Kidney (tissue), 14 donors: ENCODE measurements around the gene DNM3. TPM values are rescaled to one million over a fixed set of nuclear protein-coding genes. Genes with fewer than 3 reads are reported as not detected.

ENCODE experiments used
- DNase-seq, 5 donors: peaks; one replicate each; pipeline ENCODE4 v3.0.0-alpha.2; 2013 to 2020
- FAIRE-seq: peaks from 2 replicates; lab custom pipeline; 2012; peaks lifted over from hg19 to GRCh38; lab: Jason Lieb, UNC
- H3K27ac ChIP-seq, 2 donors: one replicate each; pipeline ENCODE4 v1.7.0; 2013; ENCODE audit warnings: low read depth in 2 of 2, low read length in 2 of 2, inconsistent platforms in 1 of 2
- H3K27me3 ChIP-seq: one replicate; pipeline ENCODE4 v1.7.1; 2013; ENCODE audit warnings: low read length, inconsistent platforms; ENCODE audit not compliant: control insufficient read depth, insufficient read depth
- H3K36me3 ChIP-seq, 3 donors: one replicate each; pipeline versions ENCODE4 v1.7.0 to v1.7.1; 2013; ENCODE audit warnings: low read length in 3 of 3, control low read depth in 1 of 3, inconsistent platforms in 1 of 3; ENCODE audit not compliant: insufficient read depth in 3 of 3, control insufficient read depth in 2 of 3
- H3K4me1 ChIP-seq, 3 donors: one replicate each; pipeline versions ENCODE4 v1.7.0 to v1.7.1; 2013; ENCODE audit warnings: low read length in 3 of 3, inconsistent platforms in 1 of 3, low read depth in 1 of 3; ENCODE audit not compliant: control insufficient read depth in 2 of 3, insufficient read depth in 2 of 3
- H3K4me3 ChIP-seq, 3 donors: one replicate each; pipeline versions ENCODE4 v1.7.0 to v1.8.1; 2013; ENCODE audit warnings: low read length in 3 of 3, control low read depth in 1 of 3, inconsistent platforms in 1 of 3
- H3K9ac ChIP-seq, 3 donors: one replicate each; pipeline versions ENCODE4 v1.7.0 to v1.7.1; 2013; ENCODE audit warnings: low read length in 3 of 3, control low read depth in 1 of 3, inconsistent platforms in 1 of 3
- H3K9me3 ChIP-seq, 3 donors: one replicate each; pipeline versions ENCODE4 v1.7.0 to v1.7.1; 2013; ENCODE audit warnings: low read length in 3 of 3, control low read depth in 1 of 3, inconsistent platforms in 1 of 3; ENCODE audit not compliant: control insufficient read depth in 2 of 3, insufficient read depth in 1 of 3
- CTCF ChIP-seq: IDR thresholded peaks from 3 replicates; pipeline ENCODE4 v1.5.1; 2012; ENCODE audit warnings: mild to moderate bottlenecking, moderate library complexity, borderline replicate concordance; ENCODE audit not compliant: insufficient read depth; ENCODE audit errors: extremely low read depth
- intact Hi-C: fragments of 100-400 bp; cut with DNase I; formaldehyde crosslinking; loops from one replicate; pipeline ENCODE4 v1.11.1; 2022
- polyA plus RNA-seq: library from polyadenylated mRNA; stranded (reverse); fragments of 350-450 nt; fragmentation: Illumina TruSeq; extraction: RNeasy Lipid Tissue Mini Kit (QIAGEN cat#74804); gene quantifications from one replicate; pipeline ENCODE4 v1.2.3, GENCODE V29; 2014; ENCODE audit warnings: low read depth, low replicate concordance; ENCODE audit not compliant: insufficient read depth
- total RNA-seq: library from RNA; stranded (reverse); fragmentation: NEBNext Ultra II Directional; extraction: Animal tissue kit (Norgen Biotek cat#: 25700); gene quantifications from one replicate; pipeline ENCODE4 v1.2.1, GENCODE V29; 2021
- donor health status: control.
- donor health status: control.
- donor health status: control.
- donor health status: control.
- donor health status: control.
- donor health status: DM: yes; HTN: yes; CAD: no.
- donor health status: Normal renal cell carcinoma (clear cell type).

The DNM3 gene
- total and polyA plus RNA-seq, 2 donors from 2014 or later = 5.9 to 19.1 TPM

- intact Hi-C loops = no loop called here
- FAIRE-seq (no peak), DNase-seq (peak; percentile 59 to 76 (median 70))
These were observed 608.6 kb downstream of the DNM3 start for GRCh38 chr1:172449585-172450523.

GRCh38 chr1:172450524-172450885 is 609.2 kb downstream of the DNM3 start:
- Histone ChIP-seq H3K36me3 (no peaks in the 10 kb centered on the region), H3K27ac (peak overlapping the region; percentile 23 to 45), H3K27me3 (no peaks in the 10 kb centered on the region), H3K9ac (no peak overlapping the region), H3K4me1 (peaks cover 0 to 8% (median 8%) of the 10 kb centered on the region in 3 donors), H3K4me3 (peak overlapping the region in 2 of 3 donors; percentile 7 to 22), H3K9me3 (no peaks in the 10 kb centered on the region)
- TF ChIP-seq CTCF = no peak
- FAIRE-seq (no peak), DNase-seq (peak; percentile 44 to 70 (median 52))
- intact Hi-C loops = no loop called here

More at GRCh38 chr1:172449585-172450523, 608.6 kb downstream of the DNM3 start:
- no peaks in the 10 kb centered on the region for H3K27me3 ChIP-seq
- no peak overlapping the region for H3K9ac ChIP-seq
- H3K9me3 ChIP-seq = no peaks in the 10 kb centered on the region
- H3K4me1 ChIP-seq = peaks cover 0 to 8% (median 8%) of the 10 kb centered on the region in 3 donors
- H3K4me3 ChIP-seq = peak overlapping the region in 2 of 3 donors; percentile 7 to 22
- peak overlapping the region in 1 of 2 donors; percentile 23 for H3K27ac ChIP-seq
- peak; percentile 95 for TF ChIP-seq CTCF
- H3K36me3 ChIP-seq = no peaks in the 10 kb centered on the region

- Histone ChIP-seq H3K27ac (peak overlapping the region in 1 of 2 donors; percentile 45), H3K9me3 (no peaks in the 10 kb centered on the region), H3K4me1 (peaks cover 0 to 8% (median 8%) of the 10 kb centered on the region in 3 donors), H3K4me3 (peak overlapping the region in 1 of 3 donors; percentile 7), H3K36me3 (no peaks in the 10 kb centered on the region), H3K9ac (no peak overlapping the region), H3K27me3 (no peaks in the 10 kb centered on the region)
- no peak for TF ChIP-seq CTCF
- peak in 4 of 5 donors; percentile 40 to 79 (median 68) for DNase-seq
- intact Hi-C loops = no loop called here
- FAIRE-seq = no peak
These were observed 609.7 kb downstream of the DNM3 start for GRCh38 chr1:172451002-172451443.
